T-helper 1 cell treated with Interleukin-12 subunit alpha and Interleukin-12 subunit beta and Interleukin-4 antibody, amounts not matched to agents 30 μg/mL and 1 μg/mL, for 36 hours (primary cell): ENCODE data around the gene AMOT.

ENCODE experiments used
- H3K27ac Mint-ChIP-seq: one replicate; pipeline ENCODE4 v1.8.0; 2021; ENCODE audit warnings: mild to moderate bottlenecking, mixed read lengths
- H3K27me3 Mint-ChIP-seq: one replicate; pipeline ENCODE4 v1.8.0; 2021; ENCODE audit warnings: low read depth, mixed read lengths
- H3K36me3 Mint-ChIP-seq: one replicate; pipeline ENCODE4 v1.8.0; 2021; ENCODE audit warnings: low read depth, mixed read lengths
- H3K4me1 Mint-ChIP-seq: one replicate; pipeline ENCODE4 v1.8.0; 2021; ENCODE audit warnings: low read depth, mixed read lengths
- H3K4me3 Mint-ChIP-seq: one replicate; pipeline ENCODE4 v1.8.0; 2021; ENCODE audit warnings: mild to moderate bottlenecking, moderate library complexity, mixed read lengths
- H3K9me3 Mint-ChIP-seq: one replicate; pipeline ENCODE4 v1.8.0; 2021; ENCODE audit warnings: mixed read lengths

The AMOT gene

GRCh38 chrX:112800971-112801775 is 39.5 kb downstream of the AMOT start:
- no peaks in the 10 kb centered on the region for H3K9me3 Mint-ChIP-seq
- no peak overlapping the region for H3K4me3 Mint-ChIP-seq
- no peak overlapping the region for H3K27ac Mint-ChIP-seq
- H3K36me3 Mint-ChIP-seq = no peaks in the 10 kb centered on the region
- H3K27me3 Mint-ChIP-seq = no peaks in the 10 kb centered on the region
- H3K4me1 Mint-ChIP-seq = no peaks in the 10 kb centered on the region

DNA sequence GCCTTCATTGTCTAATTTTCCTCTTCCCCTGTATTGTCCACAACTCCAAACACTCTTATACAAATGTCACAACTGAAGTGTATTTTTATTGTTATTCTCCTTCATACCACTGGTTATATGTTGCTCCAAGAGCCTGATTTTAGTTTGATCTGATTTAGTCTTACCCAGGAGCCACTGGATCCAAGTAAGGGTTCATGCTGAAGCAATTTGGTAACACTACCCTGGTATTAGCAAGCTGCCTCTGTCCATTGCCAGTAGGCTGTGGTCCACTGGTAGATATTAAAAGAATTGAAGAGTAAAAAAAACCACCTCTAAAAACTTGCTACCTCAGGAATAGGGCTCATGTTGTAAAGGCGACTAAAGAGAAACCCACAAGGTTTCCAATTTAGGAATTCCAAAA is 41.2 kb downstream of the AMOT start:
- H3K27me3 Mint-ChIP-seq = no peaks in the 10 kb centered on the region
- H3K4me1 Mint-ChIP-seq = no peaks in the 10 kb centered on the region
- H3K4me3 Mint-ChIP-seq = no peak overlapping the region
- H3K36me3 Mint-ChIP-seq = no peaks in the 10 kb centered on the region
- H3K9me3 Mint-ChIP-seq = no peaks in the 10 kb centered on the region
- H3K27ac Mint-ChIP-seq = no peak overlapping the region

GRCh38 chrX:112798736-112799135 is 41.9 kb downstream of the AMOT start:
- Mint-ChIP-seq H3K36me3 (no peaks in the 10 kb centered on the region), H3K27ac (no peak overlapping the region), H3K4me1 (no peaks in the 10 kb centered on the region), H3K27me3 (no peaks in the 10 kb centered on the region), H3K9me3 (no peaks in the 10 kb centered on the region), H3K4me3 (no peak overlapping the region)

DNA sequence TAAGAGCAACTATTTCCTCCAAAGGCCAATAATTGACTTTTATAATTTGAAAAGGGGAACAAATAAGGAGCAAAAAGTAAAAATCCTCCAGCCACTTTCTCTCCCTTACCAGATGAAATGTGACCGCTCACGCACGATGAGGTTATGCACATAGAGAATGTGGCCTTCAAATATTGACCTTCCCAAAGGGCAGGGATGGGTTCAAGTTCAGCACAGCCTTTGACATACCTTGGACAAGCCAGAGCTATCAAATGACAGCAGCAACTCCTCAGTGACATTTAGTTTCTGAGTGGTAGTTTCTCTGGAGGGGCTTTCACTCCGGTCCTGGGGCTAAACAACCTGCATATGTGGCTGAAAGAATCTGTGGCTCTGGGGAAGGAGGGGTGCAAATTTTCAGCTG is 50.7 kb downstream of the AMOT start:
- no peak overlapping the region for H3K4me3 Mint-ChIP-seq
- no peaks in the 10 kb centered on the region for H3K4me1 Mint-ChIP-seq
- H3K36me3 Mint-ChIP-seq = no peaks in the 10 kb centered on the region
- no peaks in the 10 kb centered on the region for H3K27me3 Mint-ChIP-seq
- H3K9me3 Mint-ChIP-seq = no peaks in the 10 kb centered on the region
- no peak overlapping the region for H3K27ac Mint-ChIP-seq

DNA sequence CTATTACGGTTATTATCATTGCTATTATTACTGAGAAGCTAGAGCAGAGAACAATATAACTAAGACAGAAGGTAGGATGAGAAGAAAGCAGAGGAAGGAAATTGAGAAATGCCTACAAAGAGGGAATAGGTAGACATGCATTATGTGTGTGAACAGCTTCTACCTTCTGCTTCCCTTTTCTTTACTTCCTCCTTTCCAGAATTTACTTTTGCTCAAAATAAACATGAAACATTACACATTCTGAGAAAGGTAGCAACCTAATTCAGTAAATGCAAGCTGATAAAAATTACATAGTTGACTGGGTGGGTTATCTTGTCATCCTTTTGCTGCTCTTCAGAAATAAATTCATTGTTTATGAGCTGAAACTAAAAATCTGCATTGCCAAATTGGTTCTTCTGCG is 54.6 kb downstream of the AMOT start:
- H3K27ac Mint-ChIP-seq = no peak overlapping the region

GRCh38 chrX:112785344-112785743 is 55.3 kb downstream of the AMOT start:
- Mint-ChIP-seq H3K4me1 (no peaks in the 10 kb centered on the region), H3K27me3 (no peaks in the 10 kb centered on the region), H3K36me3 (no peaks in the 10 kb centered on the region), H3K9me3 (no peaks in the 10 kb centered on the region), H3K4me3 (no peak overlapping the region), H3K27ac (no peak overlapping the region)

More for the DNA sequence above, 54.6 kb downstream of the AMOT start:
- H3K36me3 Mint-ChIP-seq = no peaks in the 10 kb centered on the region
- H3K4me3 Mint-ChIP-seq = no peak overlapping the region
- H3K27me3 Mint-ChIP-seq = no peaks in the 10 kb centered on the region
- no peaks in the 10 kb centered on the region for H3K4me1 Mint-ChIP-seq
- H3K9me3 Mint-ChIP-seq = no peaks in the 10 kb centered on the region

- Mint-ChIP-seq H3K4me3 (no peak overlapping the region), H3K27ac (no peak overlapping the region), H3K36me3 (no peaks in the 10 kb centered on the region), H3K27me3 (no peaks in the 10 kb centered on the region), H3K4me1 (no peaks in the 10 kb centered on the region), H3K9me3 (no peaks in the 10 kb centered on the region)
Observed at GRCh38 chrX:112784692-112785091, 55.9 kb downstream of the AMOT start.

- no peak overlapping the region for H3K4me3 Mint-ChIP-seq
- H3K9me3 Mint-ChIP-seq = no peaks in the 10 kb centered on the region
- no peaks in the 10 kb centered on the region for H3K36me3 Mint-ChIP-seq
- H3K27me3 Mint-ChIP-seq = no peaks in the 10 kb centered on the region
- H3K27ac Mint-ChIP-seq = no peak overlapping the region
- H3K4me1 Mint-ChIP-seq = no peaks in the 10 kb centered on the region
Observed at GRCh38 chrX:112779139-112779538, 61.5 kb downstream of the AMOT start.

GRCh38 chrX:112774651-112775293 is 65.9 kb downstream of the AMOT start:
- no peak overlapping the region for H3K27ac Mint-ChIP-seq
- no peaks in the 10 kb centered on the region for H3K9me3 Mint-ChIP-seq
- H3K36me3 Mint-ChIP-seq = no peaks in the 10 kb centered on the region
- H3K4me3 Mint-ChIP-seq = no peak overlapping the region
- H3K4me1 Mint-ChIP-seq = no peaks in the 10 kb centered on the region
- H3K27me3 Mint-ChIP-seq = no peaks in the 10 kb centered on the region

DNA sequence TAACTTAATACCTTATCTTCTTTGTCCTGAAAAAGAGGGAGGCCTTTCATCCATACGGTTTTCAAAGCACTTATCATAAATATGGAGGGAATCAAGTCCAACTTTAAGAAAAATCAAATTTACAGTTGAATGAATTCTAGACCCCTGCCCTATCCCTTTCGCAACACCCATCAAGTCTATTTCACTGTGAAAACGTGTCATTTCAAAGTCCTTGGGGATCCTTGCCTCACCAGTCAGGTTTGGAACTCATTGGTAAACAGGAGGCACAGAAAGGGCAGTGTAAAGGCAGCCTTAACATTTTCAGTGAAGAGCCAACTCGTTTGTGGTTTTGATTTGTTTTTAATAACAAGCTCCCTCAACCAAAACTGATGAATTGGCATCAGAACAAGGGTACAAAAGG is 66.5 kb downstream of the AMOT start:
- Mint-ChIP-seq H3K4me1 (no peaks in the 10 kb centered on the region), H3K36me3 (no peaks in the 10 kb centered on the region), H3K9me3 (no peaks in the 10 kb centered on the region), H3K27ac (no peak overlapping the region), H3K27me3 (no peaks in the 10 kb centered on the region), H3K4me3 (no peak overlapping the region)

GRCh38 chrX:112769034-112769433 is 71.6 kb downstream of the AMOT start:
- H3K4me3 Mint-ChIP-seq = no peak overlapping the region
- no peaks in the 10 kb centered on the region for H3K4me1 Mint-ChIP-seq
- no peaks in the 10 kb centered on the region for H3K36me3 Mint-ChIP-seq
- no peaks in the 10 kb centered on the region for H3K9me3 Mint-ChIP-seq
- no peak overlapping the region for H3K27ac Mint-ChIP-seq
- H3K27me3 Mint-ChIP-seq = no peaks in the 10 kb centered on the region

- H3K4me1 Mint-ChIP-seq = no peaks in the 10 kb centered on the region
- H3K36me3 Mint-ChIP-seq = no peaks in the 10 kb centered on the region
- no peak overlapping the region for H3K27ac Mint-ChIP-seq
- H3K9me3 Mint-ChIP-seq = no peaks in the 10 kb centered on the region
- H3K27me3 Mint-ChIP-seq = no peaks in the 10 kb centered on the region
- H3K4me3 Mint-ChIP-seq = no peak overlapping the region
Observed at GRCh38 chrX:112768563-112768962, 72.1 kb downstream of the AMOT start.

DNA sequence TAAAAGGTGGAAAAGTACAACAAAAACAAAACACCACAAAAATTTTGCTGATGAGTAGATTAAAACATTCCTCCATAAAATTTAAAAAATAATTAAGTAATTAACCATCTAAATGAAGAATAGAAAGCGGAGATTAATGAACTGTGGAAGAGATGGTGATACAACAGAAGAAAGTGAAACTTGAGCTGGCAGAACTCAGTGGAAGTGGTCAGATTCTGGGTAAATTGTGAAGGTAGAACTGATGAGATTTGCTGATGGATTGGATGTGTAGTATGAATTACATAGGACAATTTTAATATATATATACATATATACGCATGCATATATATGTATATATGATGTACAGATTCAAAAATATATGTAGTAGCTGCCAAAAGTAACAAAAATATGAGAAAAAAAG is 73.9 kb downstream of the AMOT start:
- H3K9me3 Mint-ChIP-seq = no peaks in the 10 kb centered on the region
- no peaks in the 10 kb centered on the region for H3K4me1 Mint-ChIP-seq
- H3K27ac Mint-ChIP-seq = no peak overlapping the region
- no peak overlapping the region for H3K4me3 Mint-ChIP-seq
- no peaks in the 10 kb centered on the region for H3K27me3 Mint-ChIP-seq
- H3K36me3 Mint-ChIP-seq = no peaks in the 10 kb centered on the region

DNA sequence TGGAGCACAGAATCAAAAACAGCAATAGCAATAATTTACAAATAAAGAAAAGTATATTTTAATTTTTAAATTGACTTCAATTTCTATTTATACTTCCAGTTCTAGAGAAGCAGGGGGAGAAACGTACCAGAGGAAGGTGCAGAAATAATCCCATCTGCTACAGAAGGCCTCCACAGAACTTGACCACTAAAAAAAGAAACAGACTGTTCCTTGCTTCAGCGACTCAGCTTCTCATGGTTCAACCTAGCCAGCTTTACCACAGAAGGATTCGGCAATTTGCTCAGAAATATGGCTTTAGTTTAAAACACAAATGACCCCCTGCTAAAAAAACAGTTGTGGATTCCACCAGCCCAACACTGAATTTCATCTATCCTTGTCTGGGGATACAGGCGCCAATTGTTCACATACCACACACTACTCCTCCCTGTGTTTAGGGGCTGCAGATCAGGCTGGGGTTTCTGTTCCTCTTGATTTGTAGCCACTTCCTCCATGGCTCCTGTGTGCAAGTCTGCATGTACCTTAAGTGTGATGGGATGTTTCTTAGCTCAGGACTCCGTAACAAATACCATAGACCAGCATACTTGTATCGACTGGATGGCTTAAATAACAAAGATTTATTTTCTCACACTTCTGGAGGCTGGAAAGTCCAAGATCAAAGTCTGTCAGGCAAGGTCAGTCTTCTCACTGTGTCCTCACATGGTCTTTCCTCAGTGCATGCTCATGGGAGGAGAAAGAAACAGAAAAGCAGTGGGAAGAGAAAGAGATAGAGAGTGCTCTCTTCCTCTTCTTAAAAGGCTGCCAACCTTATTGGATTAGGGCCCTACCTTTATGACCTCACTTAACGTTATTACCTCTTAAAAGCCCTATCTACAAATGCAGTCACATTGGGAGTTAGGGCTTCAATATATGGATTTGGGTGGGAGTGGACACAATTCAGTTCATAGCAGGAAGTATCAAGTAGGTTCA is 79.1 kb downstream of the AMOT start:
- Mint-ChIP-seq H3K4me1 (no peaks in the 10 kb centered on the region), H3K4me3 (no peak overlapping the region), H3K9me3 (no peaks in the 10 kb centered on the region), H3K27ac (no peak overlapping the region), H3K36me3 (no peaks in the 10 kb centered on the region), H3K27me3 (no peaks in the 10 kb centered on the region)
